LoVo (cell line): ENCODE measurements around the gene AMIGO2.

Experiments used
- DNase-seq: peaks from one replicate; pipeline ENCODE4 v3.0.0-alpha.2; 2016; ENCODE audit warnings: low spot score

AMIGO2 gene

GRCh38 chr12:47098099-47098498 is 18.3 kb upstream of the AMIGO2 start:
- DNase-seq = no peak

GRCh38 chr12:47097276-47097896 is 17.6 kb upstream of the AMIGO2 start:
- DNase-seq = peak; percentile 68

GRCh38 chr12:47095446-47096236 is 15.9 kb upstream of the AMIGO2 start:
- DNase-seq = peak; percentile 66

GRCh38 chr12:47094804-47095203 is 15.0 kb upstream of the AMIGO2 start:
- DNase-seq = no peak

- DNase-seq = no peak
These were observed 11.2 kb upstream of the AMIGO2 start for GRCh38 chr12:47091009-47091408.

GRCh38 chr12:47088021-47088944 is 8.5 kb upstream of the AMIGO2 start:
- peak; percentile 48 for DNase-seq

GRCh38 chr12:47087088-47087688 is 7.4 kb upstream of the AMIGO2 start:
- DNase-seq = no peak

- peak; percentile 72 for DNase-seq
These were observed 6.1 kb upstream of the AMIGO2 start for GRCh38 chr12:47085815-47086252.

- DNase-seq = no peak
These were observed 4.4 kb upstream of the AMIGO2 start for GRCh38 chr12:47084172-47084571.

- DNase-seq = peak; percentile 82
These were observed 3.2 kb upstream of the AMIGO2 start for GRCh38 chr12:47082796-47083621.

GRCh38 chr12:47082283-47082682 is 2.5 kb upstream of the AMIGO2 start:
- no peak for DNase-seq

- peak; percentile 73 for DNase-seq
These were observed 1.2 kb upstream of the AMIGO2 start for GRCh38 chr12:47080725-47081502.

GRCh38 chr12:47079981-47080724 is 394 bp upstream of the AMIGO2 start:
- DNase-seq = peak; percentile 44

- DNase-seq = peak; percentile 34
These were observed 859 bp downstream of the AMIGO2 start for GRCh38 chr12:47078733-47079467.

- no peak for DNase-seq
These were observed 1.7 kb downstream of the AMIGO2 start for GRCh38 chr12:47078086-47078395.

GRCh38 chr12:47077206-47078085 is 2.3 kb downstream of the AMIGO2 start:
- no peak for DNase-seq

GRCh38 chr12:47075192-47076084 is 4.3 kb downstream of the AMIGO2 start:
- DNase-seq = no peak
